Tongue (tissue), 2 donors: ENCODE measurements around the gene DTX2. TPM values are rescaled to one million over a fixed set of nuclear protein-coding genes. Genes with fewer than 3 reads are reported as not detected.
"Not testable (repeated sequence)": the region's sequence is repeated elsewhere in the genome, so short reads cannot be mapped to it uniquely, and the experiment has no call there.

ENCODE experiments used
- DNase-seq: peaks from one replicate; pipeline ENCODE4 v3.0.0-alpha.2; 2015
- total RNA-seq: library from RNA; depleted of rRNA; stranded (reverse); fragments of >200 nt; gene quantifications from one replicate; pipeline ENCODE4 v1.2.3, GENCODE V29; 2014

Gene DTX2
- total RNA-seq, 1 donor from 2014 or later = 13.5 TPM

GRCh38 chr7:76443846-76444245 lies 17.7 kb upstream of the DTX2 start:
- not testable (repeated sequence) for DNase-seq

- peak; percentile 26 for DNase-seq
Measured at GRCh38 chr7:76445577-76446008, 15.9 kb upstream of the DTX2 start.

- DNase-seq = not testable (repeated sequence)
Measured at GRCh38 chr7:76457017-76457416, 4.5 kb upstream of the DTX2 start.

- not testable (repeated sequence) for DNase-seq
Measured at GRCh38 chr7:76458504-76458903, 3.0 kb upstream of the DTX2 start.

GRCh38 chr7:76460767-76461166 lies 742 bp upstream of the DTX2 start:
- not testable (repeated sequence) for DNase-seq

- not testable (repeated sequence) for DNase-seq
Measured at GRCh38 chr7:76462271-76462882, 868 bp downstream of the DTX2 start.

GRCh38 chr7:76464959-76465358 lies 3.5 kb downstream of the DTX2 start:
- DNase-seq = not testable (repeated sequence)

- DNase-seq = not testable (repeated sequence)
Measured at GRCh38 chr7:76465950-76466349, 4.4 kb downstream of the DTX2 start.

GRCh38 chr7:76467743-76468404 lies 6.4 kb downstream of the DTX2 start:
- DNase-seq = peak; percentile 16

- DNase-seq = not testable (repeated sequence)
Measured at GRCh38 chr7:76471556-76472221, 10.2 kb downstream of the DTX2 start.

- DNase-seq = not testable (repeated sequence)
Measured at GRCh38 chr7:76473097-76473496, 11.6 kb downstream of the DTX2 start.

- DNase-seq = not testable (repeated sequence)
Measured at GRCh38 chr7:76476280-76476679, 14.8 kb downstream of the DTX2 start.

- not testable (repeated sequence) for DNase-seq
Measured at GRCh38 chr7:76476742-76477474, 15.4 kb downstream of the DTX2 start.

- not testable (repeated sequence) for DNase-seq
Measured at GRCh38 chr7:76479628-76480027, 18.1 kb downstream of the DTX2 start.

- not testable (repeated sequence) for DNase-seq
Measured at GRCh38 chr7:76480403-76481253, 19.1 kb downstream of the DTX2 start.

- DNase-seq = not testable (repeated sequence)
Measured at GRCh38 chr7:76482660-76483059, 21.2 kb downstream of the DTX2 start.

- DNase-seq = not testable (repeated sequence)
Measured at GRCh38 chr7:76483081-76483480, 21.6 kb downstream of the DTX2 start.

- DNase-seq = not testable (repeated sequence)
Measured at GRCh38 chr7:76484456-76484855, 22.9 kb downstream of the DTX2 start.

- DNase-seq = not testable (repeated sequence)
Measured at GRCh38 chr7:76485822-76486610, 24.5 kb downstream of the DTX2 start.

- DNase-seq = not testable (repeated sequence)
Measured at GRCh38 chr7:76486618-76487017, 25.1 kb downstream of the DTX2 start.

- not testable (repeated sequence) for DNase-seq
Measured at GRCh38 chr7:76487969-76488368, 26.5 kb downstream of the DTX2 start.
